H9 (cell line): ENCODE measurements around the gene HEATR5A. TPM values are rescaled to one million over a fixed set of nuclear protein-coding genes. Genes with fewer than 3 reads are reported as not detected.

Experiments
- DNase-seq: peaks from one replicate; pipeline ENCODE4 v3.0.0-alpha.2; 2017
- H2AFZ ChIP-seq: one replicate; pipeline ENCODE4 v1.6.1; 2013; ENCODE audit warnings: mild to moderate bottlenecking, low read length, control low read depth, moderate library complexity
- H2AK5ac ChIP-seq: 2 replicates; pipeline ENCODE4 v1.6.1; 2013; ENCODE audit warnings: low read length, control low read depth, mixed read lengths; ENCODE audit not compliant: insufficient read length
- H2BK120ac ChIP-seq: one replicate; pipeline ENCODE4 v1.6.1; 2013; ENCODE audit warnings: low read depth, mild to moderate bottlenecking, low read length, control low read depth, inconsistent platforms; ENCODE audit not compliant: poor library complexity, severe bottlenecking
- H2BK12ac ChIP-seq: 2 replicates; pipeline ENCODE4 v1.6.1; 2013; ENCODE audit warnings: low read length, control low read depth, mixed read lengths, low read depth; ENCODE audit not compliant: insufficient read length
- H2BK15ac ChIP-seq: 2 replicates; pipeline ENCODE4 v1.6.1; 2013; ENCODE audit warnings: low read depth, low read length, control low read depth
- H2BK20ac ChIP-seq: one replicate; pipeline ENCODE4 v1.6.1; 2013; ENCODE audit warnings: low read depth, mild to moderate bottlenecking, low read length, control low read depth, inconsistent platforms; ENCODE audit not compliant: poor library complexity, severe bottlenecking
- H2BK5ac ChIP-seq: 2 replicates; pipeline ENCODE4 v1.6.1; 2013; ENCODE audit warnings: low read length, control low read depth, mixed read lengths; ENCODE audit not compliant: insufficient read length
- H3K14ac ChIP-seq: 2 replicates; pipeline ENCODE4 v1.6.1; 2013; ENCODE audit warnings: low read length, control low read depth; ENCODE audit not compliant: insufficient read depth
- H3K18ac ChIP-seq: 2 replicates; pipeline ENCODE4 v1.6.1; 2013; ENCODE audit warnings: low read depth, mild to moderate bottlenecking, mixed read lengths, low read length, control low read depth; ENCODE audit not compliant: insufficient read length
- H3K23ac ChIP-seq: 2 replicates; pipeline ENCODE4 v1.6.1; 2013; ENCODE audit warnings: low read length, control low read depth, mixed read lengths, low read depth; ENCODE audit not compliant: insufficient read length
- H3K23me2 ChIP-seq: 2 replicates; pipeline ENCODE4 v1.6.1; 2013; ENCODE audit warnings: low read depth, mild to moderate bottlenecking, mixed read lengths, low read length, control low read depth; ENCODE audit not compliant: insufficient read length, poor library complexity, severe bottlenecking
- H3K27ac ChIP-seq: 2 replicates; pipeline ENCODE4 v1.5.1; 2013; ENCODE audit warnings: low read length, control low read depth, mixed read lengths, low read depth; ENCODE audit not compliant: insufficient read length
- H3K27me3 ChIP-seq: 2 replicates; pipeline ENCODE4 v1.6.1; 2013; ENCODE audit warnings: low read length, control low read depth, inconsistent platforms; ENCODE audit not compliant: insufficient read depth
- H3K4ac ChIP-seq: 2 replicates; pipeline ENCODE4 v1.6.1; 2013; ENCODE audit warnings: low read depth, mild to moderate bottlenecking, control low read depth, inconsistent platforms, low read length, moderate library complexity
- H3K4me1 ChIP-seq: 2 replicates; pipeline ENCODE4 v1.6.1; 2013; ENCODE audit warnings: low read length, control low read depth, inconsistent platforms; ENCODE audit not compliant: insufficient read depth
- H3K4me2 ChIP-seq: 2 replicates; pipeline ENCODE4 v1.6.1; 2013; ENCODE audit warnings: low read length, control low read depth, mixed read lengths; ENCODE audit not compliant: insufficient read length, insufficient read depth
- H3K56ac ChIP-seq: 2 replicates; pipeline ENCODE4 v1.6.1; 2013; ENCODE audit warnings: low read depth, mild to moderate bottlenecking, mixed read lengths, low read length, control low read depth; ENCODE audit not compliant: insufficient read length
- H3K79me1 ChIP-seq: 2 replicates; pipeline ENCODE4 v1.6.1; 2013; ENCODE audit warnings: low read depth, mild to moderate bottlenecking, moderate library complexity, low read length, control low read depth, inconsistent platforms; ENCODE audit not compliant: insufficient read depth, poor library complexity, severe bottlenecking
- H3K79me2 ChIP-seq: 2 replicates; pipeline ENCODE4 v1.6.1; 2013; ENCODE audit warnings: low read length, control low read depth, inconsistent platforms; ENCODE audit not compliant: insufficient read depth
- H3K9ac ChIP-seq: 2 replicates; pipeline ENCODE4 v1.6.1; 2013; ENCODE audit warnings: low read length, control low read depth, mixed read lengths; ENCODE audit not compliant: insufficient read length; ENCODE audit errors: extremely low read depth
- H3K9me3 ChIP-seq: one replicate; pipeline ENCODE4 v1.6.1; 2013; ENCODE audit warnings: low read depth, low read length, inconsistent platforms; ENCODE audit not compliant: control insufficient read depth
- H3T11ph ChIP-seq: one replicate; pipeline ENCODE4 v1.6.1; 2013; ENCODE audit warnings: mild to moderate bottlenecking, low read length, control low read depth, inconsistent platforms
- H4K20me1 ChIP-seq: one replicate; pipeline ENCODE4 v1.6.1; 2013; ENCODE audit not compliant: control insufficient read depth, insufficient read length, insufficient read depth
- H4K5ac ChIP-seq: 2 replicates; pipeline ENCODE4 v1.6.1; 2013; ENCODE audit warnings: low read depth, mild to moderate bottlenecking, mixed read lengths, low read length, control low read depth; ENCODE audit not compliant: insufficient read length
- H4K8ac ChIP-seq: replicated peaks from 2 replicates; pipeline ENCODE4 v1.6.1; 2013; ENCODE audit warnings: low read length, control low read depth, mixed read lengths, low read depth; ENCODE audit not compliant: insufficient read length
- H4K91ac ChIP-seq: 2 replicates; pipeline ENCODE4 v1.6.1; 2013; ENCODE audit warnings: low read depth, mild to moderate bottlenecking, moderate library complexity, mixed read lengths, low read length, control low read depth; ENCODE audit not compliant: insufficient read length
- H3K27ac Mint-ChIP-seq, 3 experiments: 2 replicates in 2 of 3; 3 replicates in 1 of 3; pipeline ENCODE4 v1.8.0; 2020 to 2021; ENCODE audit warnings: mixed read lengths in 3 of 3, mild to moderate bottlenecking in 1 of 3, moderate library complexity in 1 of 3
- H3K27me3 Mint-ChIP-seq: 2 replicates; pipeline ENCODE4 v1.8.0; 2021; ENCODE audit warnings: low read depth, mild to moderate bottlenecking, moderate library complexity, mixed read lengths
- H3K36me3 Mint-ChIP-seq, 3 experiments: 2 replicates in 2 of 3; 3 replicates in 1 of 3; pipeline ENCODE4 v1.8.0; 2020 to 2021; ENCODE audit warnings: low read depth in 3 of 3, mixed read lengths in 3 of 3; ENCODE audit not compliant: insufficient read depth in 1 of 3
- H3K4me1 Mint-ChIP-seq, 2 experiments: 2 replicates each; pipeline ENCODE4 v1.8.0; 2020; ENCODE audit warnings: mixed read lengths in 2 of 2
- H3K4me3 Mint-ChIP-seq, 2 experiments: 2 replicates in 1 of 2; 3 replicates in 1 of 2; pipeline ENCODE4 v1.8.0; 2020 to 2021; ENCODE audit warnings: mild to moderate bottlenecking in 2 of 2, mixed read lengths in 2 of 2, moderate library complexity in 1 of 2
- H3K9me3 Mint-ChIP-seq, 2 experiments: 2 replicates in 1 of 2; 3 replicates in 1 of 2; pipeline ENCODE4 v1.8.0; 2020; ENCODE audit warnings: mild to moderate bottlenecking in 2 of 2, mixed read lengths in 2 of 2, moderate library complexity in 1 of 2
- CTCF ChIP-seq: fragments of 200-600 bp; sonication (generic); conservative IDR thresholded peaks from 3 replicates; pipeline ENCODE4 v1.8.0; 2021; ENCODE audit warnings: antibody characterized with exemption, mild to moderate bottlenecking
- WGBS: extraction: QIAGEN DNeasy Blood & Tissue Kit; methylation state at CpG from one replicate; pipeline ENCODE4 v1.1.7; 2013; ENCODE audit warnings: missing lambda C conversion rate, low lambda C conversion rate, mixed read lengths; ENCODE audit not compliant: insufficient read length; ENCODE audit errors: extremely low coverage; 5-methylcytosine and 5-hydroxymethylcytosine counted together
- total RNA-seq: library from RNA; stranded (reverse); gene quantifications from 2 replicates; pipeline ENCODE4 v1.2.1, GENCODE V29; 2021

HEATR5A gene
- total RNA-seq, 1 experiment from 2014 or later = 21.2 TPM

GRCh38 chr14:31389946-31390345 lies 30.4 kb downstream of the HEATR5A start:
- Mint-ChIP-seq H3K4me1 (no peaks in the 10 kb centered on the region), H3K27me3 (no peaks in the 10 kb centered on the region), H3K27ac (no peak overlapping the region), H3K9me3 (no peaks in the 10 kb centered on the region), H3K4me3 (no peak overlapping the region), H3K36me3 (peaks cover 6 to 11% (median 8%) of the 10 kb centered on the region in 3 experiments; a peak in 3 of 7 replicates)
- no peak overlapping the region for H2BK5ac ChIP-seq
- no peak overlapping the region for H2BK120ac ChIP-seq
- H3K14ac ChIP-seq = no peak overlapping the region
- H2BK20ac ChIP-seq = no peak overlapping the region
- H3K56ac ChIP-seq = no peak overlapping the region
- no peak overlapping the region for H2BK12ac ChIP-seq
- no peaks in the 10 kb centered on the region for H3K27me3 ChIP-seq
- H3K4ac ChIP-seq = no peak overlapping the region
- no peak for DNase-seq
- H2BK15ac ChIP-seq = no peak overlapping the region
- no CpG with 5 or more reads among the region's 2 CpGs for WGBS
- no peak overlapping the region for H4K8ac ChIP-seq
- H3K27ac ChIP-seq = no peak overlapping the region
- no peaks in the 10 kb centered on the region for H3K9me3 ChIP-seq
- no peak overlapping the region for H4K91ac ChIP-seq
- H3K79me1 ChIP-seq = no peaks in the 10 kb centered on the region
- H3K4me1 ChIP-seq = no peaks in the 10 kb centered on the region
- no peak overlapping the region for H3K9ac ChIP-seq
- H2AK5ac ChIP-seq = no peak overlapping the region
- H3K23ac ChIP-seq = no peak overlapping the region
- no peaks in the 10 kb centered on the region for H3K79me2 ChIP-seq
- no peak for TF ChIP-seq CTCF
- H4K20me1 ChIP-seq = no peaks in the 10 kb centered on the region
- H3K23me2 ChIP-seq = no peaks in the 10 kb centered on the region
- H4K5ac ChIP-seq = no peak overlapping the region
- H3K18ac ChIP-seq = no peak overlapping the region
- no peak overlapping the region for H3K4me2 ChIP-seq
- no peak overlapping the region for H3T11ph ChIP-seq
- H2AFZ ChIP-seq = no peak overlapping the region
